ENCODE measurements around the gene WDR43.

DNA sequence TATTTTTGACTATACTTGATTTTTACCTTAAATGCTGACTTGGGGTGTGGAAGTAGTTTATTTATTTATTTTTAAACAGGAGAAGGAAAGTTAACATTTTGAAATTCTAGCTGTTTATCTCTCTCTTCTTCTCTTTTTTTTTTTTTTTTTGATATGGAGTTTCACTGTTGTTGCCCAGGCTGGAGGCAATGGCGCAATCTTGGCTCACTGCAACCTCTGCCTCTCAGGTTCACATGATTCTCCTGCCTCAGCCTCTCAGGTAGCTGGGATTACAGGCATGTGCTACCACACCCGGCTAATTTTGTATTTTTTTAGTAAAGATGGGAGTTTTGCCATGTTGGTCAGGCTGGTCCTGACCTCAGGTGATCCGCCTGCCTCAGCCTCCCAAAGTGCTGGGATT is 11.1 kb downstream of the WDR43 start:
- TF ChIP-seq, protein P1, sequence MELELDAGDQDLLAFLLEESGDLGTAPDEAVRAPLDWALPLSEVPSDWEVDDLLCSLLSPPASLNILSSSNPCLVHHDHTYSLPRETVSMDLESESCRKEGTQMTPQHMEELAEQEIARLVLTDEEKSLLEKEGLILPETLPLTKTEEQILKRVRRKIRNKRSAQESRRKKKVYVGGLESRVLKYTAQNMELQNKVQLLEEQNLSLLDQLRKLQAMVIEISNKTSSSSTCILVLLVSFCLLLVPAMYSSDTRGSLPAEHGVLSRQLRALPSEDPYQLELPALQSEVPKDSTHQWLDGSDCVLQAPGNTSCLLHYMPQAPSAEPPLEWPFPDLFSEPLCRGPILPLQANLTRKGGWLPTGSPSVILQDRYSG (tag; conservative IDR thresholded peaks at IDR 0.05; ENCODE audit: low read depth), result no peak
- no peak for TF ChIP-seq POLR2AphosphoS5 (IDR thresholded peaks at IDR 0.05; ENCODE audit: control insufficient read depth, insufficient read depth, low read depth, low read length)
- no peak for TF ChIP-seq ZNF165 (CRISPR knock-in tag; IDR thresholded peaks at IDR 0.05; ENCODE audit: borderline replicate concordance)
- TF ChIP-seq NR2F6 (CRISPR knock-in tag; IDR thresholded peaks at IDR 0.05), result no peak
- no peak for TF ChIP-seq CHD2 (IDR thresholded peaks at IDR 0.05; ENCODE audit: low read depth, low read length)
- TF ChIP-seq SMAD1 (IDR thresholded peaks at IDR 0.05; ENCODE audit: low read depth, low read length, partially characterized antibody), result no peak
- TF ChIP-seq PHB2 (IDR thresholded peaks at IDR 0.05; ENCODE audit: low read depth), result no peak
- TF ChIP-seq CREB1 (IDR thresholded peaks at IDR 0.05), result no peak
- no peak for TF ChIP-seq CREB1 (CRISPR knock-in tag; IDR thresholded peaks at IDR 0.05)
- TF ChIP-seq, protein P2, sequence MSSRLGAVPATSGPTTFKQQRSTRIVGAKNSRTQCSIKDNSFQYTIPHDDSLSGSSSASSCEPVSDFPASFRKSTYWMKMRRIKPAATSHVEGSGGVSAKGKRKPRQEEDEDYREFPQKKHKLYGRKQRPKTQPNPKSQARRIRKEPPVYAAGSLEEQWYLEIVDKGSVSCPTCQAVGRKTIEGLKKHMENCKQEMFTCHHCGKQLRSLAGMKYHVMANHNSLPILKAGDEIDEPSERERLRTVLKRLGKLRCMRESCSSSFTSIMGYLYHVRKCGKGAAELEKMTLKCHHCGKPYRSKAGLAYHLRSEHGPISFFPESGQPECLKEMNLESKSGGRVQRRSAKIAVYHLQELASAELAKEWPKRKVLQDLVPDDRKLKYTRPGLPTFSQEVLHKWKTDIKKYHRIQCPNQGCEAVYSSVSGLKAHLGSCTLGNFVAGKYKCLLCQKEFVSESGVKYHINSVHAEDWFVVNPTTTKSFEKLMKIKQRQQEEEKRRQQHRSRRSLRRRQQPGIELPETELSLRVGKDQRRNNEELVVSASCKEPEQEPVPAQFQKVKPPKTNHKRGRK (tag; IDR thresholded peaks at IDR 0.05), result no peak
- no peak for TF ChIP-seq MAFK (IDR thresholded peaks at IDR 0.05; ENCODE audit: low read length)
- no peak for TF ChIP-seq POLR2A (conservative IDR thresholded peaks at IDR 0.05)
- TF ChIP-seq NFE2 (IDR thresholded peaks at IDR 0.05; ENCODE audit: low read depth), result no peak
